ENCODE results near the gene SYPL2.
"Not testable (repeated sequence)": the region's sequence is repeated elsewhere in the genome, so short reads cannot be mapped to it uniquely, and the experiment has no call there.

SYPL2 gene

GRCh38 chr1:109466452-109467300 is at the start of gene SYPL2:
TSS of gene SYPL2 (plus strand) at chr1:109466546. CDS start at chr1:109466844, 298 bp downstream.
- no peak for DNase-seq

- no peak for DNase-seq
These were observed 42.8 kb upstream of the SYPL2 start for GRCh38 chr1:109423498-109423897.

- DNase-seq: peak; percentile 66
These were observed 40.7 kb upstream of the SYPL2 start for GRCh38 chr1:109425391-109426280.

GRCh38 chr1:109426281-109427170 is 39.8 kb upstream of the SYPL2 start, which contains the start of gene PSMA5:
TSS of gene PSMA5 (minus strand) at chr1:109426448. CDS start at chr1:109426330, 118 bp downstream.
- peak; percentile 98 for DNase-seq

GRCh38 chr1:109427171-109427467 is 39.2 kb upstream of the SYPL2 start:
- DNase-seq: no peak

- no peak for DNase-seq
These were observed 34.0 kb upstream of the SYPL2 start for GRCh38 chr1:109432336-109432735.

GRCh38 chr1:109433322-109433721 is 33.0 kb upstream of the SYPL2 start:
- DNase-seq: no peak

- no peak for DNase-seq
These were observed 31.9 kb upstream of the SYPL2 start for GRCh38 chr1:109434484-109434883.

- no peak for DNase-seq
These were observed 27.5 kb upstream of the SYPL2 start for GRCh38 chr1:109438798-109439297.

- no peak for DNase-seq
These were observed 25.3 kb upstream of the SYPL2 start for GRCh38 chr1:109441069-109441468.

- no peak for DNase-seq
These were observed 22.9 kb upstream of the SYPL2 start for GRCh38 chr1:109443476-109443875.

- DNase-seq: no peak
These were observed 22.0 kb upstream of the SYPL2 start for GRCh38 chr1:109444346-109444745.

- DNase-seq: not testable (repeated sequence)
These were observed 20.2 kb upstream of the SYPL2 start for GRCh38 chr1:109445949-109446695.

GRCh38 chr1:109447524-109447923 is 18.8 kb upstream of the SYPL2 start:
- DNase-seq: no peak

- no peak for DNase-seq
These were observed 11.7 kb upstream of the SYPL2 start for GRCh38 chr1:109454497-109455133.

- no peak for DNase-seq
These were observed 8.5 kb upstream of the SYPL2 start for GRCh38 chr1:109457819-109458218.

GRCh38 chr1:109466125-109466451 is 258 bp upstream of the SYPL2 start:
- DNase-seq: no peak

GRCh38 chr1:109467301-109467777 is 993 bp downstream of the SYPL2 start:
- no peak for DNase-seq

- no peak for DNase-seq
These were observed 1.7 kb downstream of the SYPL2 start for GRCh38 chr1:109468061-109468460.

GRCh38 chr1:109468903-109469302 is 2.6 kb downstream of the SYPL2 start:
- DNase-seq: no peak

GRCh38 chr1:109470245-109470644 is 3.9 kb downstream of the SYPL2 start:
- DNase-seq: no peak

Data from CD4-positive, alpha-beta T cell treated with Interleukin-4 for 4 hours (primary cell).